Tibial artery (tissue), 4 donors: ENCODE data around the gene TACC3.

ENCODE experiments used
- DNase-seq, 2 donors: peaks; one replicate each; pipeline ENCODE4 v3.0.0-alpha.2; 2019
- H3K27ac ChIP-seq, 2 donors: fragments of 200-600 bp; sonication (generic) in 1 of 2; 1 replicate in 1 of 2; 2 replicates in 1 of 2; pipeline ENCODE4 v1.5.1; 2018 to 2019; ENCODE audit warnings: mild to moderate bottlenecking in 1 of 2
- H3K27me3 ChIP-seq, 2 donors: fragments of 200-600 bp; sonication (generic) in 1 of 2; one replicate each; pipeline versions ENCODE4 v1.5.1 to v1.6.0; 2016 to 2019
- H3K36me3 ChIP-seq, 3 donors: fragments of 200-600 bp; sonication (generic) in 2 of 3; one replicate each; pipeline ENCODE4 v1.5.1; 2016 to 2019; ENCODE audit warnings: mild to moderate bottlenecking in 2 of 3
- H3K4me1 ChIP-seq, 4 donors: fragments of 200-600 bp; sonication (generic) in 2 of 4; 1 replicate in 3 of 4; 2 replicates in 1 of 4; pipeline ENCODE4 v1.5.1; 2016 to 2019
- H3K4me3 ChIP-seq, 2 donors: fragments of 200-600 bp; sonication (generic) in 1 of 2; 1 replicate in 1 of 2; 2 replicates in 1 of 2; pipeline ENCODE4 v1.5.1; 2018 to 2019; ENCODE audit warnings: mild to moderate bottlenecking in 2 of 2
- H3K9me3 ChIP-seq, 3 donors: fragments of 200-600 bp; sonication (generic) in 1 of 3; one replicate each; pipeline ENCODE4 v1.5.1; 2016 to 2019
- intact Hi-C: fragments of 100-400 bp; cut with DNase I; formaldehyde crosslinking; loops from one replicate; pipeline ENCODE4 v1.15.0; 2023; ENCODE audit warnings: low total_unique reads
- TF ChIP-seq, protein P1 (sequence below), 2 experiments: fragments of 200-600 bp in 1 of 2; fragments of 450-650 bp in 1 of 2; IDR thresholded peaks; one replicate each; pipeline ENCODE4 v1.5.1; 2017 to 2019; ENCODE audit warnings: antibody characterized with exemption in 2 of 2, mild to moderate bottlenecking in 1 of 2, moderate library complexity in 1 of 2

Gene TACC3

DNA sequence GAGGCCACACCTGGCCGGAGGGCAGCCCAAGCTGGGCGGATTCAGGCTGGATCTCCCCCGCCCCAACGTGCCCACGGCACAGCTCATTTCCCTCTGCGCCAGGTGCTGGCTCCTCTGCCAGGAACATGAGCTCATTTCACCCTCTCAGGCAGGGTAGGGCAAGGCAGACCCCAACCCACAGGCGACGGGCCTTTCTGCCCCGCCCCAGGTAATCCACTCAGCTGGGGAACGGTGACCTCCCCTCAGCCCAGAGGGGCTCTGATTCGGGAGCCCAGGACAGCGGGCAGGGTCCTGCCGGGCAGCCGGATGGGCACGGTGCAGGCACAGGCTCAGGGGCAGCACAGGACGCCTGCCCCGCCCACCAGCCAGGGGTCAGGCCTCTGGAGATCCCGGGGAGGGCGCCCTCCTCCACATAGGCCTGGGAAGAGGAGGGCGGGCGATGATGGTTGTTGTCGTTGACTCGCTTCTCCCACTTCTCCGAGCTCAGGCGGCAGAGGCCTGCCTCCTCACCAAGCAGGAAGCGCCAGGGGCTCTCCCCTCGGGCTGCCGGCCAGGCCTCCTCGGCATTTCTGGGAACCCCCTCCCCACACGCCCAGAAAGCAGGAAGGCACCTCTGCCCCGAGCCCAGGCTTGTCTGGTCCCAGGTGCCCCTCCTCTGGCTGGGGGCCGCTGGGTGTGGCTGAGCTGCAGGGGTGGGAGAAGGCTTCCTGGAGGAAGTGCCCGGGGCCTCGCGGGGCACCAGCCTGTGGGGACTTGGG, 31.1 kb downstream of the TACC3 start:
- intact Hi-C loops = no loop called here
- no peak for DNase-seq
- no peaks in the 10 kb centered on the region for H3K9me3 ChIP-seq
- H3K4me1 ChIP-seq = peaks cover 0 to 13% (median 0%) of the 10 kb centered on the region in 4 donors
- TF ChIP-seq, protein P1, sequence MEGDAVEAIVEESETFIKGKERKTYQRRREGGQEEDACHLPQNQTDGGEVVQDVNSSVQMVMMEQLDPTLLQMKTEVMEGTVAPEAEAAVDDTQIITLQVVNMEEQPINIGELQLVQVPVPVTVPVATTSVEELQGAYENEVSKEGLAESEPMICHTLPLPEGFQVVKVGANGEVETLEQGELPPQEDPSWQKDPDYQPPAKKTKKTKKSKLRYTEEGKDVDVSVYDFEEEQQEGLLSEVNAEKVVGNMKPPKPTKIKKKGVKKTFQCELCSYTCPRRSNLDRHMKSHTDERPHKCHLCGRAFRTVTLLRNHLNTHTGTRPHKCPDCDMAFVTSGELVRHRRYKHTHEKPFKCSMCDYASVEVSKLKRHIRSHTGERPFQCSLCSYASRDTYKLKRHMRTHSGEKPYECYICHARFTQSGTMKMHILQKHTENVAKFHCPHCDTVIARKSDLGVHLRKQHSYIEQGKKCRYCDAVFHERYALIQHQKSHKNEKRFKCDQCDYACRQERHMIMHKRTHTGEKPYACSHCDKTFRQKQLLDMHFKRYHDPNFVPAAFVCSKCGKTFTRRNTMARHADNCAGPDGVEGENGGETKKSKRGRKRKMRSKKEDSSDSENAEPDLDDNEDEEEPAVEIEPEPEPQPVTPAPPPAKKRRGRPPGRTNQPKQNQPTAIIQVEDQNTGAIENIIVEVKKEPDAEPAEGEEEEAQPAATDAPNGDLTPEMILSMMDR (IDR thresholded peaks at IDR 0.05) = no peak
- H3K36me3 ChIP-seq = no peaks in the 10 kb centered on the region
- no peak overlapping the region for H3K27ac ChIP-seq
- H3K27me3 ChIP-seq = peaks cover 0 to 51% of the 10 kb centered on the region in 2 donors
- no peak overlapping the region for H3K4me3 ChIP-seq

DNA sequence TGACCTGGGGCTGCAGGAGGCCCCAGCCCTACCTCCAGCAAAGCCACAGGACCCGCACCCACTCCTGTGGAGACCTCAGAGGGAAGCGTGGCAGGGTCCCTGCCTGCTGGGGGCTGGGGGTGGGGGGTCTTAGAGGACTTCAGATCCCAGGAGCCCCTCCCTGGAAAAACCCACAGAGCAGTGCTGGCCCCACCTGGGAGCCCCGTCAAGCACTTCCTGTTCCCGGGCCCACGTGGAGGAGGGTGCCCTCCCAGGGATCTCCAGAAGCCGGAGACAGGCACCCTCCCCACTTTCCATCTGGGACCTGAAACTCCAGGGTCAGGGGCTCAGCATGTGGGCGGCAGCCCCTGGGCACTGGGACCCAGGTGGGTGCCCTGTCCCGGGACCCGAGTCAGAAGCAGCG, 32.0 kb downstream of the TACC3 start:
- no peaks in the 10 kb centered on the region for H3K9me3 ChIP-seq
- intact Hi-C loops = no loop called here
- H3K27me3 ChIP-seq = peaks cover 0 to 43% of the 10 kb centered on the region in 2 donors
- no peaks in the 10 kb centered on the region for H3K36me3 ChIP-seq
- H3K27ac ChIP-seq = no peak overlapping the region
- DNase-seq = no peak
- TF ChIP-seq, protein P1 (IDR thresholded peaks at IDR 0.05) = no peak
- H3K4me1 ChIP-seq = peaks cover 0 to 11% (median 0%) of the 10 kb centered on the region in 4 donors
- H3K4me3 ChIP-seq = no peak overlapping the region

DNA sequence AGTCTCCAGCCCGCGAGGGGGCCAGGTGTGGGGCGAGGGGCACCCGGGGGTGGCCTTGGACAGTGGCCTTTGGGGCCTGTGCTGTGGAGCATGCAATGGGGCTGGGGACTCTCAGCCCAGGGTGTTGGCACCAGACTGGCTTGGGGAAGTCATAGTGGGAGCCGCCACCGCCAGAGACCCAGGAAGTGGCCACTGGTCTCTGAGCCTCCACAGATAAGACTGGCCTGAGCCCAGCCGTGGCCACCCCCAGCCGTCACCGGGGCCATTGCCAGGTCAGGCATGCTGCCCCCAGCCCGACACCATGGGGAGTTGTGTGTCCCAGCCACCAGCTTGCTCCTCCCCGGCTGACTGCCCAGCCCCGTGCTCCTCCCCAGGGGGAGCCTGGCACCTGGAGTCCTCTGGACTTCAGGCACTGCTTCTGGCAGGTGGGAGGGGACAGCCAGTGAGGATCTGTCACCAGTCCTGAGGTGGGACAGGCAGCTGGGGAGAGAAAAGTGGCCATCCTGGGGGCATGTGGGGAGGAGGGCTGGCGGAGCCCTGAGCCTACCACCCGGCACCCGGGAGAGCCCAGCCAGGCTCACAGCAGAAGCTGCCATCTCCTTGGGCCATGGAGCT, 32.5 kb downstream of the TACC3 start:
- Histone ChIP-seq H3K36me3 (no peaks in the 10 kb centered on the region), H3K27me3 (peaks cover 0 to 38% of the 10 kb centered on the region in 2 donors), H3K27ac (no peak overlapping the region), H3K4me1 (peaks cover 0 to 6% (median 0%) of the 10 kb centered on the region in 4 donors), H3K4me3 (no peak overlapping the region), H3K9me3 (no peaks in the 10 kb centered on the region)
- TF ChIP-seq, protein P1 (IDR thresholded peaks at IDR 0.05) = no peak
- intact Hi-C loops = no loop called here
- no peak for DNase-seq

DNA sequence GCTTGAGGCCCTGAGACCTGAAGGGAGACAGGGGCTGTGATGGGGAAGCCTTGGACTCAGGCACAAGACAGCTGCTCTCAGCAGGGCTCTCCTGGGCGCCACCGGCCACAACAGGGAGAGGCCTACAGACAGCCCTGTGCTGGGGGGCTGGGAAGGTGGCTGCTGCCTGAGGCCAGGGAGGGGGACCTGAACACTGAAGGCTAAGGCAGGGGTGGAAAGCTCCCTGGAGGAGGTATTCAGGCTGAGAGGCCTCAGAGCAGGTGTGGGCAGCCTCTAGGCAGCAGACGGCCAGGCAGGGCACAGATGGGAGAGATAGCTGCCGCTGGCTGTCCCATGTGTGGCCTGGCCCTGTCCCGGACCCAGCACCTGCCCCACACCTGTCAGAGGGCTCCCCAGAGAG, 33.0 kb downstream of the TACC3 start:
- no peaks in the 10 kb centered on the region for H3K36me3 ChIP-seq
- no peaks in the 10 kb centered on the region for H3K9me3 ChIP-seq
- TF ChIP-seq, protein P1 (IDR thresholded peaks at IDR 0.05) = no peak
- peaks cover 0 to 37% of the 10 kb centered on the region in 2 donors for H3K27me3 ChIP-seq
- intact Hi-C loops = no loop called here
- H3K4me3 ChIP-seq = no peak overlapping the region
- peaks cover 0 to 5% (median 0%) of the 10 kb centered on the region in 4 donors for H3K4me1 ChIP-seq
- H3K27ac ChIP-seq = no peak overlapping the region
- DNase-seq = no peak

DNA sequence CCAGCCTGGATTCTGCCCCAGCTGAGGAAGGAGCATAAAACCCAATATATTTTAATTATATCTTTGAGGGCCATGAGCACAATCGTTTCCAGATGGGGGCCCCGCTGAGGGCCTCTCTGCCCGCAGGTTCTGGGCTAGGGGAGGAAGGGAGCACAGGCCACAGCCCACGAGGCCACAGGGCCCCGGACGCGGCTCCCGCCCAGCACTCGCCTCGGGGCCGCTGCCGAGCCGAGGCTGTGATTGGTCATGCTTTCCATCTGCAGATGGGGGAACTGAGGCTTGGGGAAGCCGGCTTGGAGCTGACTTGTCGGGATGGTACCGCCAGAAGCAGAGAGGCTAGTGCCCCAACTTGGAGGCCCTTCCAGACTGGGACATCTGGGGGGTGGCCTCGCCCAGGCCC, 34.0 kb downstream of the TACC3 start:
- peaks cover 0 to 27% of the 10 kb centered on the region in 2 donors for H3K27me3 ChIP-seq
- no peaks in the 10 kb centered on the region for H3K9me3 ChIP-seq
- TF ChIP-seq, protein P1 (IDR thresholded peaks at IDR 0.05) = no peak
- no peak overlapping the region for H3K4me3 ChIP-seq
- DNase-seq = no peak
- no peak overlapping the region for H3K27ac ChIP-seq
- peaks cover 0 to 5% (median 0%) of the 10 kb centered on the region in 4 donors for H3K4me1 ChIP-seq
- H3K36me3 ChIP-seq = no peaks in the 10 kb centered on the region
- intact Hi-C loops = no loop called here
